IMR-90 (cell line): ENCODE results near the gene SPATC1L. TPM values are rescaled to one million over a fixed set of nuclear protein-coding genes. Genes with fewer than 3 reads are reported as not detected.

Experiments used
- ATAC-seq: fragments of 200-7000 bp; cut with Tn5 transposase; 2 replicates; pipeline ENCODE4 v1.9.1; 2020; ENCODE audit warnings: low read depth, mild to moderate bottlenecking, moderate library complexity
- BruUV-seq: library from RNA; stranded (reverse); fragments of 400-500 nt; replicated peaks from 2 replicates; lab custom pipeline; 2021; lab: Mats Ljungman, UMichigan
- CTCF ChIA-PET: fragments of 300-600 bp; formaldehyde crosslinking; extraction: SDS; loops from one replicate; lab custom pipeline; 2021; ENCODE audit warnings: antibody characterized with exemption; lab: Yijun Ruan, JAX
- POLR2A ChIA-PET: fragments of 300-600 bp; sonication (Branson Sonifier 250); formaldehyde crosslinking; loops from one replicate; lab custom pipeline; 2022; ENCODE audit warnings: antibody characterized with exemption; ENCODE audit not compliant: unreplicated experiment; lab: Charles Lee
- DNase-seq: peaks from one replicate; pipeline ENCODE4 v3.0.0; 2013
- H2AFZ ChIP-seq: replicated peaks from 2 replicates; pipeline ENCODE3; 2013; ENCODE audit warnings: low read length, mild to moderate bottlenecking; ENCODE audit not compliant: poor library complexity
- H2AK5ac ChIP-seq: 2 replicates; pipeline ENCODE4 v1.6.1; 2013; ENCODE audit warnings: low read depth, low read length, inconsistent platforms
- H2AK9ac ChIP-seq: replicated peaks from 2 replicates; pipeline ENCODE3; 2013; ENCODE audit warnings: mild to moderate bottlenecking, low read depth, low read length, moderate library complexity; ENCODE audit not compliant: poor library complexity
- H2BK120ac ChIP-seq: 2 replicates; pipeline ENCODE4 v1.6.1; 2013; ENCODE audit warnings: low read depth, low read length, inconsistent platforms
- H2BK15ac ChIP-seq: 3 replicates; pipeline ENCODE4 v1.6.1; 2013; ENCODE audit warnings: low read depth, low read length, inconsistent platforms
- H2BK20ac ChIP-seq: 2 replicates; pipeline ENCODE4 v1.6.1; 2013; ENCODE audit warnings: low read depth, mild to moderate bottlenecking, inconsistent platforms, low read length, moderate library complexity
- H2BK5ac ChIP-seq: 2 replicates; pipeline ENCODE4 v1.6.1; 2013; ENCODE audit warnings: mild to moderate bottlenecking, low read depth, low read length, inconsistent platforms; ENCODE audit not compliant: poor library complexity, severe bottlenecking
- H3K14ac ChIP-seq: replicated peaks from 2 replicates; pipeline ENCODE4 v1.6.1; 2013; ENCODE audit warnings: low read depth, low read length, inconsistent platforms
- H3K18ac ChIP-seq: 2 replicates; pipeline ENCODE4 v1.6.1; 2013; ENCODE audit warnings: low read depth, low read length, control low read depth
- H3K23ac ChIP-seq: 2 replicates; pipeline ENCODE4 v1.6.1; 2013; ENCODE audit warnings: low read depth, low read length, inconsistent platforms
- H3K27ac ChIP-seq: 2 replicates; pipeline ENCODE4 v1.5.1; 2013; ENCODE audit warnings: mild to moderate bottlenecking, control low read depth, low read length; ENCODE audit not compliant: insufficient read depth
- H3K27me3 ChIP-seq: 2 replicates; pipeline ENCODE4 v1.6.1; 2013; ENCODE audit warnings: low read length; ENCODE audit not compliant: control insufficient read depth, insufficient read depth
- H3K36me3 ChIP-seq: 2 replicates; pipeline ENCODE4 v1.6.1; 2013; ENCODE audit warnings: low read length, mixed read lengths; ENCODE audit not compliant: control insufficient read depth, insufficient read depth
- H3K4ac ChIP-seq: 2 replicates; pipeline ENCODE4 v1.6.1; 2013; ENCODE audit warnings: low read depth, low read length, inconsistent platforms
- H3K4me1 ChIP-seq: 2 replicates; pipeline ENCODE4 v1.6.1; 2013; ENCODE audit warnings: low read length, mixed read lengths; ENCODE audit not compliant: control insufficient read depth, insufficient read depth
- H3K4me2 ChIP-seq: 2 replicates; pipeline ENCODE4 v1.6.1; 2013; ENCODE audit warnings: low read depth, mild to moderate bottlenecking, control low read depth, low read length, moderate library complexity
- H3K4me3 ChIP-seq: 2 replicates; pipeline ENCODE4 v1.5.1; 2013; ENCODE audit warnings: low read depth, mild to moderate bottlenecking, control low read depth, low read length, moderate library complexity; ENCODE audit not compliant: insufficient read depth
- H3K56ac ChIP-seq: 2 replicates; pipeline ENCODE4 v1.6.1; 2013; ENCODE audit warnings: low read length, inconsistent platforms; ENCODE audit not compliant: insufficient read depth; ENCODE audit errors: extremely low read depth
- H3K79me1 ChIP-seq, 2 experiments: 2 replicates each; pipeline ENCODE4 v1.6.1; 2013; ENCODE audit warnings: low read length in 2 of 2, inconsistent platforms in 1 of 2, low read depth in 1 of 2
- H3K9ac ChIP-seq: 2 replicates; pipeline ENCODE4 v1.6.1; 2013; ENCODE audit warnings: low read depth, low read length, control low read depth
- H3K9me1 ChIP-seq: 2 replicates; pipeline ENCODE4 v1.6.1; 2013; ENCODE audit warnings: low read length, inconsistent platforms; ENCODE audit not compliant: insufficient read depth
- H3K9me3 ChIP-seq: 2 replicates; pipeline ENCODE4 v1.6.1; 2013; ENCODE audit warnings: low read length; ENCODE audit not compliant: control insufficient read depth, insufficient read depth
- H4K20me1 ChIP-seq: 2 replicates; pipeline ENCODE4 v1.6.1; 2013; ENCODE audit warnings: low read length, inconsistent platforms; ENCODE audit not compliant: insufficient read depth
- H4K5ac ChIP-seq: 2 replicates; pipeline ENCODE4 v1.6.1; 2013; ENCODE audit warnings: mild to moderate bottlenecking, low read depth, low read length, control low read depth
- H4K8ac ChIP-seq, 2 experiments: 2 replicates each; pipeline ENCODE4 v1.6.1; 2013; ENCODE audit warnings: low read depth in 2 of 2, low read length in 2 of 2, control low read depth in 1 of 2, inconsistent platforms in 1 of 2
- H4K91ac ChIP-seq: 2 replicates; pipeline ENCODE4 v1.6.1; 2013; ENCODE audit warnings: low read depth, low read length, inconsistent platforms; ENCODE audit not compliant: insufficient read depth
- BHLHE40 ChIP-seq: fragments of 150-350 bp; IDR thresholded peaks from 2 replicates; pipeline ENCODE4 v1.6.1; 2016; ENCODE audit warnings: mild to moderate bottlenecking, low read depth, low read length
- CEBPB ChIP-seq: IDR thresholded peaks from 2 replicates; pipeline ENCODE4 v1.6.1; 2012; ENCODE audit warnings: low read depth, low read length, improper control_type of control experiment
- CTCF ChIP-seq: conservative IDR thresholded peaks from 2 replicates; pipeline ENCODE4 v1.5.1; 2012; ENCODE audit warnings: mild to moderate bottlenecking, low read depth, low read length, improper control_type of control experiment
- FOS ChIP-seq: fragments of 150-350 bp; IDR thresholded peaks from 2 replicates; pipeline ENCODE4 v1.6.1; 2016; ENCODE audit warnings: low read depth, low read length
- MAFK ChIP-seq: IDR thresholded peaks from 2 replicates; pipeline ENCODE4 v1.6.1; 2012; ENCODE audit warnings: low read depth, low read length, improper control_type of control experiment
- MAZ ChIP-seq: IDR thresholded peaks from 2 replicates; pipeline ENCODE4 v1.6.1; 2012; ENCODE audit warnings: low read depth, mild to moderate bottlenecking, low read length, improper control_type of control experiment, moderate library complexity, borderline replicate concordance
- MXI1 ChIP-seq: IDR thresholded peaks from 2 replicates; pipeline ENCODE4 v1.6.1; 2012; ENCODE audit warnings: low read depth, mild to moderate bottlenecking, low read length, moderate library complexity, borderline replicate concordance
- NFE2L2 ChIP-seq: fragments of 150-350 bp; IDR thresholded peaks from 2 replicates; pipeline ENCODE4 v1.6.1; 2016; ENCODE audit warnings: low read depth, mild to moderate bottlenecking, low read length
- POLR2A ChIP-seq: IDR thresholded peaks from 2 replicates; pipeline ENCODE4 v1.6.1; 2012; ENCODE audit warnings: mild to moderate bottlenecking, low read depth, low read length
- RAD21 ChIP-seq: IDR thresholded peaks from 2 replicates; pipeline ENCODE4 v1.6.1; 2012; ENCODE audit warnings: low read length, improper control_type of control experiment
- RCOR1 ChIP-seq: IDR thresholded peaks from 2 replicates; pipeline ENCODE4 v1.6.1; 2012; ENCODE audit warnings: mild to moderate bottlenecking, low read length, improper control_type of control experiment; ENCODE audit not compliant: insufficient replicate concordance
- RFX5 ChIP-seq: IDR thresholded peaks from 2 replicates; pipeline ENCODE4 v1.8.0; 2012; ENCODE audit warnings: low read depth, mild to moderate bottlenecking, low read length, moderate library complexity
- SMC3 ChIP-seq: fragments of 150-350 bp; IDR thresholded peaks from 2 replicates; pipeline ENCODE4 v1.6.1; 2016; ENCODE audit warnings: low read depth, mild to moderate bottlenecking, antibody characterized with exemption, low read length, moderate library complexity
- USF2 ChIP-seq: fragments of 150-350 bp; IDR thresholded peaks from 2 replicates; pipeline ENCODE4 v1.6.1; 2017; ENCODE audit warnings: mild to moderate bottlenecking, antibody characterized with exemption, low read length, low read depth
- WGBS, 2 experiments: methylation state at CpG; one replicate each; pipeline versions ENCODE4 v1.1.5 to v1.1.7; 2013; ENCODE audit warnings: missing lambda C conversion rate in 2 of 2; ENCODE audit not compliant: insufficient read length in 1 of 2; ENCODE audit errors: extremely low coverage in 2 of 2; 5-methylcytosine and 5-hydroxymethylcytosine counted together
- dilution Hi-C: fragments of 300-500 bp; cut with HindIII; formaldehyde crosslinking; loops from one replicate; pipeline ENCODE4 v1.14.3; 2018; ENCODE audit warnings: low sequenced_read_pairs; ENCODE audit not compliant: unreplicated experiment
- in situ Hi-C: fragments of 300-500 bp; cut with MboI; formaldehyde crosslinking; loops from 3 replicates; pipeline ENCODE4 v1.14.3; 2019; ENCODE audit warnings: low sequenced_read_pairs, inconsistent platforms, mixed read lengths
- intact Hi-C: fragments of 100-400 bp; cut with micrococcal nuclease; formaldehyde crosslinking; loops from 2 replicates; pipeline ENCODE4 v1.10.0; 2022
- polyA plus RNA-seq, 3 experiments: library from polyadenylated mRNA; depleted of rRNA; stranded (reverse); fragments of >200 nt; gene quantifications; 2 replicates each; pipeline ENCODE4 v1.2.3, GENCODE V29; 2012; ENCODE audit warnings: low replicate concordance in 1 of 3
- total RNA-seq: library from RNA; depleted of rRNA; stranded (reverse); fragments of >200 nt; gene quantifications from 2 replicates; pipeline ENCODE4 v1.2.3, GENCODE V29; 2012
- TF ChIP-seq, protein P1 (sequence below): fragments of 150-350 bp; IDR thresholded peaks from 2 replicates; pipeline ENCODE4 v1.6.1; 2016; ENCODE audit warnings: low read depth, mild to moderate bottlenecking, low read length, moderate library complexity, borderline replicate concordance

SPATC1L gene
- total and polyA plus RNA-seq, 2 of the 4 experiments (the other 2 are of a cell fraction): 3.8 to 17.2 TPM

GRCh38 chr21:46213620-46214286, 29.5 kb upstream of the SPATC1L start:
- 93% methylated on average over 6 of the region's 15 CpGs; no CpG with 5 or more reads in 1 of the 2 experiments for WGBS, 2 experiments
- dilution Hi-C loops: no loop called here
- Histone ChIP-seq H3K4ac (no peak overlapping the region), H2BK15ac (no peak overlapping the region), H4K91ac (no peak overlapping the region), H3K56ac (no peak overlapping the region), H4K8ac (no peak overlapping the region), H3K36me3 (peaks cover 37% of the 10 kb centered on the region), H3K4me2 (no peak overlapping the region), H3K9me3 (no peaks in the 10 kb centered on the region), H3K9me1 (0 out of 2 replicates have a peak, but pooled peaks cover 4% of the 10 kb centered on the region), H3K18ac (no peak overlapping the region), H2BK120ac (no peak overlapping the region), H3K23ac (no peak overlapping the region), H2BK20ac (no peak overlapping the region), H3K27me3 (no peaks in the 10 kb centered on the region), H2AK9ac (peak overlapping the region; percentile 31), H3K4me3 (no peak overlapping the region), H3K27ac (no peak overlapping the region), H3K9ac (no peak overlapping the region), H2AK5ac (no peak overlapping the region), H2AFZ (no peak overlapping the region), H4K5ac (no peak overlapping the region), H3K79me1 (peaks cover 0 to 2% of the 10 kb centered on the region in 2 experiments; a peak in 1 of 4 replicates), H4K20me1 (peaks cover 12% of the 10 kb centered on the region), H3K14ac (no peak overlapping the region), H2BK5ac (no peak overlapping the region), H3K4me1 (no peaks in the 10 kb centered on the region)
- in situ Hi-C loops: no loop called here
- intact Hi-C loops: no loop called here
- TF ChIP-seq CTCF: no peak
- TF ChIP-seq, protein P1, sequence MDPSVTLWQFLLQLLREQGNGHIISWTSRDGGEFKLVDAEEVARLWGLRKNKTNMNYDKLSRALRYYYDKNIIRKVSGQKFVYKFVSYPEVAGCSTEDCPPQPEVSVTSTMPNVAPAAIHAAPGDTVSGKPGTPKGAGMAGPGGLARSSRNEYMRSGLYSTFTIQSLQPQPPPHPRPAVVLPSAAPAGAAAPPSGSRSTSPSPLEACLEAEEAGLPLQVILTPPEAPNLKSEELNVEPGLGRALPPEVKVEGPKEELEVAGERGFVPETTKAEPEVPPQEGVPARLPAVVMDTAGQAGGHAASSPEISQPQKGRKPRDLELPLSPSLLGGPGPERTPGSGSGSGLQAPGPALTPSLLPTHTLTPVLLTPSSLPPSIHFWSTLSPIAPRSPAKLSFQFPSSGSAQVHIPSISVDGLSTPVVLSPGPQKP: no peak
- no peak for TF ChIP-seq CEBPB
- no peak for TF ChIP-seq RAD21
- no peak for TF ChIP-seq FOS
- no peak for TF ChIP-seq SMC3
- no peak for TF ChIP-seq MAZ
- no peak for TF ChIP-seq BHLHE40
- no peak for TF ChIP-seq MXI1
- TF ChIP-seq RCOR1: no peak
- TF ChIP-seq USF2: no peak
- no peak for TF ChIP-seq MAFK
- TF ChIP-seq NFE2L2: no peak
- no peak for TF ChIP-seq RFX5
- no peak for TF ChIP-seq POLR2A
- ATAC-seq (no peak; the same call in 1 of the 2 replicates), DNase-seq (no peak)
- no TSS peak for BruUV-seq
- ChIA-PET CTCF (no interaction called here), POLR2A (no interaction called here)
